WERI-Rb-1 (cell line): ENCODE data around the gene TESK2.

Experiments used
- DNase-seq: peaks from one replicate; pipeline ENCODE4 v3.0.0-alpha.2; 2020
- H3K27ac ChIP-seq: fragments of 250-450 bp; sonication (Bioruptor Pico); 2 replicates; pipeline ENCODE4 v1.5.1; 2020; ENCODE audit warnings: mild to moderate bottlenecking, moderate library complexity
- H3K27me3 ChIP-seq: fragments of 250-450 bp; sonication (Bioruptor Pico); 2 replicates; pipeline ENCODE4 v1.5.1; 2021; ENCODE audit warnings: mild to moderate bottlenecking, low read depth, moderate library complexity; ENCODE audit not compliant: insufficient read depth, severe bottlenecking
- H3K36me3 ChIP-seq: fragments of 250-450 bp; sonication (Bioruptor Pico); 2 replicates; pipeline ENCODE4 v1.5.1; 2020; ENCODE audit warnings: mild to moderate bottlenecking, moderate library complexity
- H3K4me3 ChIP-seq: 2 replicates; pipeline ENCODE4 v1.5.1; 2011; ENCODE audit warnings: low read depth, mild to moderate bottlenecking, control low read depth, low read length
- H3K9me3 ChIP-seq: fragments of 250-450 bp; sonication (Bioruptor Pico); 2 replicates; pipeline ENCODE4 v1.5.1; 2021; ENCODE audit warnings: mild to moderate bottlenecking, moderate library complexity; ENCODE audit not compliant: severe bottlenecking
- TF ChIP-seq, protein P1 (sequence below): IDR thresholded peaks from 2 replicates; pipeline ENCODE4 v1.5.1; 2011; ENCODE audit warnings: low read depth, mild to moderate bottlenecking, control low read depth, inconsistent platforms, low read length

TESK2 gene

DNA sequence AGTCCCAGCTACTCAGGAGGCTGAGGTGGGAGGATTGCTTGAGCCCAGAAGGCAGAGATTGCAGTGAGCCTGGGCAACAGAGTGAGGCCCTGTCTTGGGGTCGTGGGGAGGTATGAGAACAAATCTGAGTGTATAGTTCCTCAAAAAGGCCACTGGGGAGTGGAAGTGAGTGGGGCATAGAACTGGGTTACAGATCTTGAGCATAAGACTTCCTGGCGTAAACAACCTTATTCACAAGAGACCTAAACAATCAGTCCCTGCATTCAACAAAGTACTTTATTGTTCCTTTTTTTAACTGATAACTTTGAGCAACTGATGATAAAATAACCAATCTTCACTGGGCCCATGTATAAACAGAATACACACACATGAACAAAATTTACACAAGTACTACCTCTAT, 78.1 kb downstream of the TESK2 start:
- H3K4me3 ChIP-seq = no peak overlapping the region
- H3K27ac ChIP-seq = no peak overlapping the region
- TF ChIP-seq, protein P1, sequence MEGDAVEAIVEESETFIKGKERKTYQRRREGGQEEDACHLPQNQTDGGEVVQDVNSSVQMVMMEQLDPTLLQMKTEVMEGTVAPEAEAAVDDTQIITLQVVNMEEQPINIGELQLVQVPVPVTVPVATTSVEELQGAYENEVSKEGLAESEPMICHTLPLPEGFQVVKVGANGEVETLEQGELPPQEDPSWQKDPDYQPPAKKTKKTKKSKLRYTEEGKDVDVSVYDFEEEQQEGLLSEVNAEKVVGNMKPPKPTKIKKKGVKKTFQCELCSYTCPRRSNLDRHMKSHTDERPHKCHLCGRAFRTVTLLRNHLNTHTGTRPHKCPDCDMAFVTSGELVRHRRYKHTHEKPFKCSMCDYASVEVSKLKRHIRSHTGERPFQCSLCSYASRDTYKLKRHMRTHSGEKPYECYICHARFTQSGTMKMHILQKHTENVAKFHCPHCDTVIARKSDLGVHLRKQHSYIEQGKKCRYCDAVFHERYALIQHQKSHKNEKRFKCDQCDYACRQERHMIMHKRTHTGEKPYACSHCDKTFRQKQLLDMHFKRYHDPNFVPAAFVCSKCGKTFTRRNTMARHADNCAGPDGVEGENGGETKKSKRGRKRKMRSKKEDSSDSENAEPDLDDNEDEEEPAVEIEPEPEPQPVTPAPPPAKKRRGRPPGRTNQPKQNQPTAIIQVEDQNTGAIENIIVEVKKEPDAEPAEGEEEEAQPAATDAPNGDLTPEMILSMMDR = no peak
- no peaks in the 10 kb centered on the region for H3K36me3 ChIP-seq
- H3K27me3 ChIP-seq = no peaks in the 10 kb centered on the region
- DNase-seq = no peak
- no peaks in the 10 kb centered on the region for H3K9me3 ChIP-seq

DNA sequence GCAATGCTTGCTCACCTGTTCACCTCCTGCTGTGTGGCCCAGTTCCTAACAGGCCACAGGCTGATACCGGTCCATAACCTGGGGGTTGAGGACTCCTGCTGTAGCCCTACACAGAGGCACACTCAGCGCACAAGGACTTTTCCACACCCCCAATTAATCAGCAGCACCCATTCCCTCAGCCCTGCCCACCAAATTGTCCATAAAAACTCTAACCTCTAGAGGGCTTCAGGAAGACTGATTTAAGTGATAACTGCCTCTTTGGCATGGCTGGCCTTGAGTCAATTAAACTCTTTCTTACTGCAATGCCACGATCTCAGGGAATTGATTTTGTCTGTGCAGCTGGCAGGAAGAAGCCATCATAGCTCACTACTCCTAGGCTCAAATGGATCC, 79.5 kb downstream of the TESK2 start:
- Histone ChIP-seq H3K4me3 (no peak overlapping the region), H3K27ac (no peak overlapping the region), H3K27me3 (no peaks in the 10 kb centered on the region), H3K36me3 (no peaks in the 10 kb centered on the region), H3K9me3 (no peaks in the 10 kb centered on the region)
- no peak for DNase-seq
- TF ChIP-seq, protein P1 = no peak

DNA sequence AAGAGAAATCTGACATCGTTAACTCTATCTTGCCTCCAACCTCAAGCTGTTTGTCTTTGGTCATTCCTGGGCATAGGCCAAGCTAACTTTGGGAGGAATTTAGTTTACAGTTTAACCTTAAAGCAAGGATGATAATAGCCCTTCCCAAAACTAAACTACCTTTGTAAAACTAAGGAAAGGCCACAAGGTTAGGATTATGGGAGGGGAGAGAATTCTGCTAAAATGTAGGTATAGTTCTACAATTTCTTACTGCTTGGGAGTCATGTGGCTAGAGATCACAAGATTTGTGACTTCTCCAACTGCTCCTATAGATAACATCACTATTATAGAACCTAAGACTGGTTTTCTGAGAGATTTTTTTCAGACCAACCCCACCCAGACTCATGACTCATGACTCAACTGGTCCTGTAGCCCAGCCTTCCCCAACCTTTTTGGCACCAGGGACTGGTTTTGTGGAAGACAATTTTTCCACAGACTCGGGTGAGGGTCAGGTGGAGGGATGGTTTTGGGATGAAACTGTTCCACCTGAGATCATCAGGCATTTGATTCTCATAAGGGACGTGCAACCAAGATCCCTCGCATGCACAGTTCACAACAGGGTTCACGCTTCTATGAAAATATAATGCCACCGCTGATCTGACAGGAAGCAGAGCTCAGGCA, 80.0 kb downstream of the TESK2 start:
- H3K4me3 ChIP-seq = no peak overlapping the region
- H3K27me3 ChIP-seq = no peaks in the 10 kb centered on the region
- H3K9me3 ChIP-seq = no peaks in the 10 kb centered on the region
- TF ChIP-seq, protein P1 = no peak
- H3K36me3 ChIP-seq = no peaks in the 10 kb centered on the region
- DNase-seq = no peak
- H3K27ac ChIP-seq = no peak overlapping the region

DNA sequence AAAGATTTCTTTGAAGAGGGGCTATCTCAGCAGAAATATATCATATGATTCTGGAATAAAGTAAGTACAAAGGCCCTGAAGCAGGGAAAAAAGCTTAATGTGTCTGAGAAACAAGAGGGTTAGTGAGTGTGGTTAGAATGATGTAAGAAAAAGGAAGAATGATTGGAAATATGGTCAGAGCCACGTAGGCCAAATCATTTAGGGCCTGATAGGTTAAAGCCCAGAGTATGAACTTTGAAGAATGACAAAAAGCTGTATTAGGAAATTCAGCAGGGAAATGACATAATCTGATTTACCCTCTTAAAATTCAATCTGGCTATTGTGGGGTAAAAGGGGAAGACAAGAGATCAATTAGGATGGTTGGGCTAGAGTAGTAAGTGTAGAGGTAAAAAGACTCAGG, 81.7 kb downstream of the TESK2 start:
- H3K9me3 ChIP-seq = no peaks in the 10 kb centered on the region
- H3K27ac ChIP-seq = no peak overlapping the region
- DNase-seq = no peak
- TF ChIP-seq, protein P1 = no peak
- no peaks in the 10 kb centered on the region for H3K36me3 ChIP-seq
- no peak overlapping the region for H3K4me3 ChIP-seq
- no peaks in the 10 kb centered on the region for H3K27me3 ChIP-seq

DNA sequence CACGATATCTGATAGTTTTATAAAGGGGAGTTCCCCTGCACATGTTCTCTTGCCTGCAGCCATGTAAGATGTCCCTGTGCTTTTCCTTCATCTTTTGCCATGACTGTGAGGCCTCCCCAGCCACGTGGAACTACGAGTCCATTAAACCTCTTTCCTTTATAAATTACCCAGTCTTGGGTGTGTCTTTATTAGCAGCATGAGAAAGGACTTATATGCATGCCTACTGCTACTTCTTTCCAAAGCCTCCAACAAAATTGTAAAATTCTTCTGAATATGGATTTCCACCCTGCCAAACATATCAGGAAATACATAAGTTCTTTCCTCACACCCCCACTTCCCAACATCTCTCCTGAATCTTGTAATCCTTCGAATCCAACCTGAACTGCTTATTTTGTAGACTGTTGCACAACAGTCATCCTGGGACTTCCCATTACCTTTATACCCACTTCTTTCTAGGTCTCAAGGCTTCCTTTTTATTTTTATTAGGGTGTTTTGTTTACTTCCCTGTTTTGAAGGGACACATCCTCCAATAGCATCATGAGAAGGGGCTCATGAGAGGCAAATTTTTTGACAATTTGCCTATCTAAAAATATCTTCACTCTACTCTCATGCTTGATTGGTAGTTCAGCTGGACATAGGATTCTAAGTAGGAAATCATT, 83.2 kb downstream of the TESK2 start:
- TF ChIP-seq, protein P1 = no peak
- Histone ChIP-seq H3K9me3 (no peaks in the 10 kb centered on the region), H3K4me3 (no peak overlapping the region), H3K36me3 (no peaks in the 10 kb centered on the region), H3K27ac (no peak overlapping the region), H3K27me3 (no peaks in the 10 kb centered on the region)
- no peak for DNase-seq
